WTC11 (cell line): ENCODE data around the gene CBY1. TPM values are rescaled to one million over a fixed set of nuclear protein-coding genes. Genes with fewer than 3 reads are reported as not detected.

Source experiments
- ATAC-seq: fragments of 200-7000 bp; cut with Tn5 transposase; 2 replicates; pipeline ENCODE4 v1.10.0; 2021; ENCODE audit warnings: mild to moderate bottlenecking, moderate library complexity
- CTCF ChIA-PET: fragments of 300-600 bp; sonication (Branson Sonifier 250); formaldehyde crosslinking; loops from one replicate; lab custom pipeline; 2021; ENCODE audit warnings: antibody characterized with exemption; lab: Charles Lee
- POLR2A ChIA-PET: fragments of 350-600 bp; sonication (Branson Sonifier 250); formaldehyde crosslinking; loops from one replicate; lab custom pipeline; 2021; ENCODE audit warnings: antibody characterized with exemption; lab: Charles Lee
- DNase-seq: peaks from one replicate; pipeline ENCODE4 v3.0.0; 2021; ENCODE audit warnings: low spot score
- H3K27ac Mint-ChIP-seq: 2 replicates; pipeline ENCODE4 v1.8.0; 2021; ENCODE audit warnings: mixed read lengths
- H3K27me3 Mint-ChIP-seq: 2 replicates; pipeline ENCODE4 v1.8.0; 2021; ENCODE audit warnings: low read depth, mild to moderate bottlenecking, moderate library complexity, mixed read lengths
- H3K36me3 Mint-ChIP-seq: 2 replicates; pipeline ENCODE4 v1.8.0; 2021; ENCODE audit warnings: mixed read lengths
- H3K4me1 Mint-ChIP-seq: 2 replicates; pipeline ENCODE4 v1.8.0; 2022; ENCODE audit warnings: mixed read lengths
- H3K4me3 Mint-ChIP-seq: 2 replicates; pipeline ENCODE4 v1.8.0; 2021; ENCODE audit warnings: mild to moderate bottlenecking, moderate library complexity, mixed read lengths
- H3K9me3 Mint-ChIP-seq: 2 replicates; pipeline ENCODE4 v1.8.0; 2021; ENCODE audit warnings: mixed read lengths
- ARID4B ChIP-seq: sonication (generic); formaldehyde crosslinking; IDR thresholded peaks from 2 replicates; pipeline ENCODE4 v1.8.0; 2023; ENCODE audit warnings: missing genetic modification reagents, mild to moderate bottlenecking, borderline replicate concordance
- CBFB ChIP-seq: sonication (generic); formaldehyde crosslinking; IDR thresholded peaks from 2 replicates; pipeline ENCODE4 v1.8.1; 2022; ENCODE audit warnings: mild to moderate bottlenecking, low read depth, missing genetic modification reagents
- EMX1 ChIP-seq: fragments of 250-450 bp; sonication (Bioruptor Pico); IDR thresholded peaks from 2 replicates; pipeline ENCODE4 v1.8.0; 2021; ENCODE audit warnings: mild to moderate bottlenecking
- ERG ChIP-seq: fragments of 250-450 bp; sonication (Bioruptor Pico); IDR thresholded peaks from 2 replicates; pipeline ENCODE4 v1.8.0; 2021; ENCODE audit warnings: mild to moderate bottlenecking
- FOXK1 ChIP-seq: sonication (generic); formaldehyde crosslinking; IDR thresholded peaks from 2 replicates; pipeline ENCODE4 v1.8.0; 2022; ENCODE audit warnings: mild to moderate bottlenecking, moderate library complexity, missing genetic modification reagents
- KAT7 ChIP-seq: sonication (generic); formaldehyde crosslinking; IDR thresholded peaks from 2 replicates; pipeline ENCODE4 v1.8.1; 2023; ENCODE audit warnings: missing genetic modification reagents, mild to moderate bottlenecking, borderline replicate concordance
- NFYB ChIP-seq: sonication (generic); formaldehyde crosslinking; conservative IDR thresholded peaks from 2 replicates; pipeline ENCODE4 v1.8.0; 2022; ENCODE audit warnings: low read depth, missing genetic modification reagents
- NR3C1 ChIP-seq: sonication (generic); formaldehyde crosslinking; conservative IDR thresholded peaks from 2 replicates; pipeline ENCODE4 v1.8.1; 2023; ENCODE audit warnings: low read depth, mild to moderate bottlenecking, missing genetic modification reagents
- SP1 ChIP-seq: sonication (generic); formaldehyde crosslinking; conservative IDR thresholded peaks from 2 replicates; pipeline ENCODE4 v1.8.1; 2022; ENCODE audit warnings: missing genetic modification reagents
- TEAD1 ChIP-seq: sonication (generic); formaldehyde crosslinking; IDR thresholded peaks from 2 replicates; pipeline ENCODE4 v1.8.0; 2022; ENCODE audit warnings: mild to moderate bottlenecking, missing genetic modification reagents
- TEAD4 ChIP-seq: sonication (generic); formaldehyde crosslinking; IDR thresholded peaks from 2 replicates; pipeline ENCODE4 v1.8.0; 2022; ENCODE audit warnings: mild to moderate bottlenecking, missing genetic modification reagents
- ZNF263 ChIP-seq: sonication (generic); formaldehyde crosslinking; IDR thresholded peaks from 2 replicates; pipeline ENCODE4 v1.8.1; 2022; ENCODE audit warnings: low read depth, mild to moderate bottlenecking, moderate library complexity, missing genetic modification reagents
- ZNF317 ChIP-seq: sonication (generic); formaldehyde crosslinking; IDR thresholded peaks from 2 replicates; pipeline ENCODE4 v1.8.1; 2023; ENCODE audit warnings: low read depth, mild to moderate bottlenecking, moderate library complexity, missing genetic modification reagents, borderline replicate concordance
- total RNA-seq: library from RNA; stranded (reverse); gene quantifications from 3 replicates; pipeline ENCODE4 v1.2.3, GENCODE V29; 2021
- TF ChIP-seq, protein P1 (sequence below): fragments of 250-450 bp; sonication (Bioruptor Pico); IDR thresholded peaks from 2 replicates; pipeline ENCODE4 v1.9.0; 2021; ENCODE audit warnings: mild to moderate bottlenecking, borderline replicate concordance
- TF ChIP-seq, protein P2 (sequence below): sonication (generic); formaldehyde crosslinking; IDR thresholded peaks from 2 replicates; pipeline ENCODE4 v1.8.1; 2022; ENCODE audit warnings: missing genetic modification reagents, borderline replicate concordance
- TF ChIP-seq, protein P3 (sequence below): sonication (generic); formaldehyde crosslinking; IDR thresholded peaks from 2 replicates; pipeline ENCODE4 v1.8.1; 2023; ENCODE audit warnings: mild to moderate bottlenecking, moderate library complexity, missing genetic modification reagents
- TF ChIP-seq, protein P4 (sequence below): sonication (generic); formaldehyde crosslinking; conservative IDR thresholded peaks from 2 replicates; pipeline ENCODE4 v1.8.1; 2023; ENCODE audit warnings: mild to moderate bottlenecking, low read depth, missing genetic modification reagents, moderate library complexity
- TF ChIP-seq, protein P5 (sequence below): fragments of 250-450 bp; sonication (Bioruptor Pico); IDR thresholded peaks from 2 replicates; pipeline ENCODE4 v1.9.0; 2021; ENCODE audit warnings: moderate library complexity, mild to moderate bottlenecking, inconsistent platforms, borderline replicate concordance

The CBY1 gene
- total RNA-seq, 1 experiment from 2014 or later, result 26.5 TPM

DNA sequence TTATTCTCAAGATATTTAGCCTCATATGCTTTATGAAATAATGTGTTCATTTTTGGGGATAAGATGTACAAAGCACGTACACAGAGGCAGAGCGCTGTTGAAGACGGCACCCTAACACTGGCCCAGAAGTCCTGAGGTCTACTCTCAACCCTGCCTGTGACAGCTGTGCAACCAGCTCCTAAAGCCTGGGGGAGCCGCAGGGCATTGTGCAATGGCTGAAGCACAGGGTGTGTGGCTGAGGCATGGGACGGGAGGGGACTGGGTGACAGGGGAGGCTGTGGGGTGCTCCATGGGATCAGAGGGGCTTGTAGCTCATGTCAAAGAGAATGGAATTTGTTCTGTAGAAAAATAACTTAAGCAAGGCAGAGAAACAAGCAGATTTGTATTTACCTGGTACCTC is 28.0 kb upstream of the CBY1 start (continued):
- TF ChIP-seq, protein P1, sequence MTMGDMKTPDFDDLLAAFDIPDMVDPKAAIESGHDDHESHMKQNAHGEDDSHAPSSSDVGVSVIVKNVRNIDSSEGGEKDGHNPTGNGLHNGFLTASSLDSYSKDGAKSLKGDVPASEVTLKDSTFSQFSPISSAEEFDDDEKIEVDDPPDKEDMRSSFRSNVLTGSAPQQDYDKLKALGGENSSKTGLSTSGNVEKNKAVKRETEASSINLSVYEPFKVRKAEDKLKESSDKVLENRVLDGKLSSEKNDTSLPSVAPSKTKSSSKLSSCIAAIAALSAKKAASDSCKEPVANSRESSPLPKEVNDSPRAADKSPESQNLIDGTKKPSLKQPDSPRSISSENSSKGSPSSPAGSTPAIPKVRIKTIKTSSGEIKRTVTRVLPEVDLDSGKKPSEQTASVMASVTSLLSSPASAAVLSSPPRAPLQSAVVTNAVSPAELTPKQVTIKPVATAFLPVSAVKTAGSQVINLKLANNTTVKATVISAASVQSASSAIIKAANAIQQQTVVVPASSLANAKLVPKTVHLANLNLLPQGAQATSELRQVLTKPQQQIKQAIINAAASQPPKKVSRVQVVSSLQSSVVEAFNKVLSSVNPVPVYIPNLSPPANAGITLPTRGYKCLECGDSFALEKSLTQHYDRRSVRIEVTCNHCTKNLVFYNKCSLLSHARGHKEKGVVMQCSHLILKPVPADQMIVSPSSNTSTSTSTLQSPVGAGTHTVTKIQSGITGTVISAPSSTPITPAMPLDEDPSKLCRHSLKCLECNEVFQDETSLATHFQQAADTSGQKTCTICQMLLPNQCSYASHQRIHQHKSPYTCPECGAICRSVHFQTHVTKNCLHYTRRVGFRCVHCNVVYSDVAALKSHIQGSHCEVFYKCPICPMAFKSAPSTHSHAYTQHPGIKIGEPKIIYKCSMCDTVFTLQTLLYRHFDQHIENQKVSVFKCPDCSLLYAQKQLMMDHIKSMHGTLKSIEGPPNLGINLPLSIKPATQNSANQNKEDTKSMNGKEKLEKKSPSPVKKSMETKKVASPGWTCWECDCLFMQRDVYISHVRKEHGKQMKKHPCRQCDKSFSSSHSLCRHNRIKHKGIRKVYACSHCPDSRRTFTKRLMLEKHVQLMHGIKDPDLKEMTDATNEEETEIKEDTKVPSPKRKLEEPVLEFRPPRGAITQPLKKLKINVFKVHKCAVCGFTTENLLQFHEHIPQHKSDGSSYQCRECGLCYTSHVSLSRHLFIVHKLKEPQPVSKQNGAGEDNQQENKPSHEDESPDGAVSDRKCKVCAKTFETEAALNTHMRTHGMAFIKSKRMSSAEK (CRISPR knock-in tag), result no peak
- TF ChIP-seq, protein P2, sequence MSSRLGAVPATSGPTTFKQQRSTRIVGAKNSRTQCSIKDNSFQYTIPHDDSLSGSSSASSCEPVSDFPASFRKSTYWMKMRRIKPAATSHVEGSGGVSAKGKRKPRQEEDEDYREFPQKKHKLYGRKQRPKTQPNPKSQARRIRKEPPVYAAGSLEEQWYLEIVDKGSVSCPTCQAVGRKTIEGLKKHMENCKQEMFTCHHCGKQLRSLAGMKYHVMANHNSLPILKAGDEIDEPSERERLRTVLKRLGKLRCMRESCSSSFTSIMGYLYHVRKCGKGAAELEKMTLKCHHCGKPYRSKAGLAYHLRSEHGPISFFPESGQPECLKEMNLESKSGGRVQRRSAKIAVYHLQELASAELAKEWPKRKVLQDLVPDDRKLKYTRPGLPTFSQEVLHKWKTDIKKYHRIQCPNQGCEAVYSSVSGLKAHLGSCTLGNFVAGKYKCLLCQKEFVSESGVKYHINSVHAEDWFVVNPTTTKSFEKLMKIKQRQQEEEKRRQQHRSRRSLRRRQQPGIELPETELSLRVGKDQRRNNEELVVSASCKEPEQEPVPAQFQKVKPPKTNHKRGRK (CRISPR knock-in tag), result no peak
- no peak for TF ChIP-seq NFYB
- TF ChIP-seq, protein P3, sequence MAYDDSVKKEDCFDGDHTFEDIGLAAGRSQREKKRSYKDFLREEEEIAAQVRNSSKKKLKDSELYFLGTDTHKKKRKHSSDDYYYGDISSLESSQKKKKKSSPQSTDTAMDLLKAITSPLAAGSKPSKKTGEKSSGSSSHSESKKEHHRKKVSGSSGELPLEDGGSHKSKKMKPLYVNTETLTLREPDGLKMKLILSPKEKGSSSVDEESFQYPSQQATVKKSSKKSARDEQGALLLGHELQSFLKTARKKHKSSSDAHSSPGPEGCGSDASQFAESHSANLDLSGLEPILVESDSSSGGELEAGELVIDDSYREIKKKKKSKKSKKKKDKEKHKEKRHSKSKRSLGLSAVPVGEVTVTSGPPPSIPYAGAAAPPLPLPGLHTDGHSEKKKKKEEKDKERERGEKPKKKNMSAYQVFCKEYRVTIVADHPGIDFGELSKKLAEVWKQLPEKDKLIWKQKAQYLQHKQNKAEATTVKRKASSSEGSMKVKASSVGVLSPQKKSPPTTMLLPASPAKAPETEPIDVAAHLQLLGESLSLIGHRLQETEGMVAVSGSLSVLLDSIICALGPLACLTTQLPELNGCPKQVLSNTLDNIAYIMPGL, result no peak
- no peak for TF ChIP-seq FOXK1 (CRISPR knock-in tag)
- no peak for TF ChIP-seq TEAD1
- TF ChIP-seq CBFB (CRISPR knock-in tag), result no peak
- no peak for TF ChIP-seq ZNF263
- TF ChIP-seq SP1 (CRISPR knock-in tag), result no peak
- TF ChIP-seq ERG (CRISPR knock-in tag), result no peak
- TF ChIP-seq, protein P4, sequence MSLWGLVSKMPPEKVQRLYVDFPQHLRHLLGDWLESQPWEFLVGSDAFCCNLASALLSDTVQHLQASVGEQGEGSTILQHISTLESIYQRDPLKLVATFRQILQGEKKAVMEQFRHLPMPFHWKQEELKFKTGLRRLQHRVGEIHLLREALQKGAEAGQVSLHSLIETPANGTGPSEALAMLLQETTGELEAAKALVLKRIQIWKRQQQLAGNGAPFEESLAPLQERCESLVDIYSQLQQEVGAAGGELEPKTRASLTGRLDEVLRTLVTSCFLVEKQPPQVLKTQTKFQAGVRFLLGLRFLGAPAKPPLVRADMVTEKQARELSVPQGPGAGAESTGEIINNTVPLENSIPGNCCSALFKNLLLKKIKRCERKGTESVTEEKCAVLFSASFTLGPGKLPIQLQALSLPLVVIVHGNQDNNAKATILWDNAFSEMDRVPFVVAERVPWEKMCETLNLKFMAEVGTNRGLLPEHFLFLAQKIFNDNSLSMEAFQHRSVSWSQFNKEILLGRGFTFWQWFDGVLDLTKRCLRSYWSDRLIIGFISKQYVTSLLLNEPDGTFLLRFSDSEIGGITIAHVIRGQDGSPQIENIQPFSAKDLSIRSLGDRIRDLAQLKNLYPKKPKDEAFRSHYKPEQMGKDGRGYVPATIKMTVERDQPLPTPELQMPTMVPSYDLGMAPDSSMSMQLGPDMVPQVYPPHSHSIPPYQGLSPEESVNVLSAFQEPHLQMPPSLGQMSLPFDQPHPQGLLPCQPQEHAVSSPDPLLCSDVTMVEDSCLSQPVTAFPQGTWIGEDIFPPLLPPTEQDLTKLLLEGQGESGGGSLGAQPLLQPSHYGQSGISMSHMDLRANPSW, result no peak
- TF ChIP-seq NR3C1 (CRISPR knock-in tag), result no peak
- no peak for TF ChIP-seq KAT7 (CRISPR knock-in tag)
- no peak for TF ChIP-seq TEAD4 (CRISPR knock-in tag)

DNA sequence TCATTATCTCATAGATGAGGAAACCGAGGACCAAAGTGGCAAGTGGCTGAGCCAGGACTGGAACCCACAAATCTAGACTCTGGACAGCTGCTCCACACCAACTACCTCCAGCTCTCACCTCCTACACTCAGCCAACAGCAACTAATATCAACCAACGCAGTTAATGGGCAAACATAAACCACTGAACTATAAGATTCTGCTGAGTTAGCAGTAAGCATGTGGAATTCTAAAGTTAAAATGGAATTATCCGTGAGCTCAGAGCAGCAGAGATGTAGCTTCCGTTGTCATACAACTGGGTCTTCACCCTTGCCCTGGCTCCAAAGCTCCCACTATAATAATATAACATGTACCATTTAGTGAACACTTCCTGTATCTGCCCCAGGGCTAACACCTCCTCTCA is 27.3 kb upstream of the CBY1 start:
- Mint-ChIP-seq H3K9me3 (no peaks in the 10 kb centered on the region), H3K4me3 (no peak overlapping the region), H3K36me3 (no peaks in the 10 kb centered on the region; the same call in 1 of the 2 replicates), H3K27ac (no peak overlapping the region), H3K27me3 (no peaks in the 10 kb centered on the region), H3K4me1 (no peaks in the 10 kb centered on the region)
- ATAC-seq (no peak), DNase-seq (no peak)
- CTCF ChIA-PET, result no interaction called here
- POLR2A ChIA-PET, result no interaction called here
- TF ChIP-seq EMX1 (no peak), ZNF317 (no peak), ARID4B (CRISPR knock-in tag) (no peak), KAT7 (CRISPR knock-in tag) (no peak)
- TF ChIP-seq, protein P2 (CRISPR knock-in tag), result no peak
- TF ChIP-seq, protein P5, sequence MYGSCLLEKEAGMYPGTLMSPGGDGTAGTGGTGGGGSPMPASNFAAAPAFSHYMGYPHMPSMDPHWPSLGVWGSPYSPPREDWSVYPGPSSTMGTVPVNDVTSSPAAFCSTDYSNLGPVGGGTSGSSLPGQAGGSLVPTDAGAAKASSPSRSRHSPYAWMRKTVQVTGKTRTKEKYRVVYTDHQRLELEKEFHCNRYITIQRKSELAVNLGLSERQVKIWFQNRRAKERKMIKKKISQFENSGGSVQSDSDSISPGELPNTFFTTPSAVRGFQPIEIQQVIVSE (CRISPR knock-in tag), result no peak
